BE2C (cell line): ENCODE results near the gene STX2.
"Not testable (repeated sequence)": the region's sequence is repeated elsewhere in the genome, so short reads cannot be mapped to it uniquely, and the experiment has no call there.

Experiments
- DNase-seq: peaks from one replicate; pipeline ENCODE4 v3.0.0-alpha.2; 2020
- H3K27me3 ChIP-seq: fragments of 250-450 bp; sonication (Bioruptor Pico); 2 replicates; pipeline ENCODE4 v1.5.1; 2020; ENCODE audit warnings: mild to moderate bottlenecking
- H3K36me3 ChIP-seq: fragments of 250-450 bp; sonication (Bioruptor Pico); 2 replicates; pipeline ENCODE4 v1.5.1; 2020; ENCODE audit warnings: mild to moderate bottlenecking
- H3K4me1 ChIP-seq: fragments of 250-450 bp; sonication (Bioruptor Pico); 2 replicates; pipeline ENCODE4 v1.5.1; 2020
- H3K4me3 ChIP-seq: 2 replicates; pipeline ENCODE4 v1.5.1; 2011; ENCODE audit warnings: low read depth, low read length
- H3K9me3 ChIP-seq: fragments of 250-450 bp; sonication (Bioruptor Pico); 2 replicates; pipeline ENCODE4 v1.5.1; 2020
- CTCF ChIP-seq: IDR thresholded peaks from 2 replicates; pipeline ENCODE4 v1.5.1; 2012; ENCODE audit warnings: mild to moderate bottlenecking, low read depth, low read length

STX2 gene

DNA sequence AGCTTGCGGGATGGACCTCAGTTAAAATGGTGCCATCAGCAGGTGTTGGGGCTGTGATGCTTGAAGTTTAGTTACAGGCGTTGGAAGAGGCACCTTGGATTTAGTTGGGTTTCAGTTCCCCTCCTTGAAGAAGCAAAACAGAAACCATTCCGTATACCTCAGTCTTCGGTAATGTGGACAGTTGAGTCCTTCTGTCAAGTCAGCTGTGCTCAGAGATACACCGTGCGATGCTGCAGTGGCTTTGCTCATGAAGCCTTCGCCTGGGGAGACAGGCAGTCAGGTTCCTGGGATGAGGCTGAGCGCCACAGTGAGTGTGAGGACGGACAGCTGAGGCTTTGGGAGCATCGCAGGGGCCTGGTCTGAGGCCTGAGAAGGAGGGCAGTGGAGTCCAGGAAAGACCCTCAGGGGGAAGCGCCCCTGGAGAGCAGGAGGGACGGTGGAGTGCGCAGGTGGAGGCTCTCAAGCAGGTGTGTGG, 40.2 kb upstream of the STX2 start:
- H3K4me3 ChIP-seq: no peak overlapping the region
- no peak for TF ChIP-seq CTCF
- H3K36me3 ChIP-seq: peaks cover 36% of the 10 kb centered on the region
- H3K9me3 ChIP-seq: no peaks in the 10 kb centered on the region
- peaks cover 11% of the 10 kb centered on the region for H3K4me1 ChIP-seq
- H3K27me3 ChIP-seq: no peaks in the 10 kb centered on the region; the same call in 1 of the 2 replicates
- DNase-seq: peak; percentile 19

- Histone ChIP-seq H3K27me3 (no peaks in the 10 kb centered on the region; the same call in 1 of the 2 replicates), H3K36me3 (peaks cover 43% of the 10 kb centered on the region), H3K4me1 (peaks cover 14% of the 10 kb centered on the region), H3K9me3 (no peaks in the 10 kb centered on the region), H3K4me3 (no peak overlapping the region)
- no peak for TF ChIP-seq CTCF
- DNase-seq: peak; percentile 21
Observed at GRCh38 chr12:130878193-130879185, 39.4 kb upstream of the STX2 start.

DNA sequence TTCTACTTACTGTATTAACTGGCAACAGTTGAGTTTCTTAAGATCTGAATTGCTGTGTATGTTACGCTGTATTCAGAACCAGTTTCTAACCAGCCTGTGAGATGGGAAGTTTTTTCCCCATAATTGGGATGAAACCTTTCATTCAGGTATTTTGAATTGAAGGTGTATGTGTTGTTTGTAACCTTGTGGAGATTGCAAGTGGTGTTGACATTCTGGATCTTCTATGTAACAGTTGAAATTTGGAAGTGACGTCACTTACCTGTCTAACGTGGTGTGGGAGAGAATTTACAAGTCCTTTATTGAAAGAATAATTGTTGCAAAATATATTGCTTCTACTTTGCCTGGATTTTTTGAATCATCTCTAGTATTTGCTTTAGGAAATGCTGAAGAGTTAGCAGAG, 38.3 kb upstream of the STX2 start:
- peaks cover 55% of the 10 kb centered on the region for H3K36me3 ChIP-seq
- DNase-seq: no peak
- no peak for TF ChIP-seq CTCF
- H3K4me3 ChIP-seq: no peak overlapping the region
- H3K4me1 ChIP-seq: peaks cover 14% of the 10 kb centered on the region
- H3K27me3 ChIP-seq: no peaks in the 10 kb centered on the region; the same call in 1 of the 2 replicates
- H3K9me3 ChIP-seq: no peaks in the 10 kb centered on the region

DNA sequence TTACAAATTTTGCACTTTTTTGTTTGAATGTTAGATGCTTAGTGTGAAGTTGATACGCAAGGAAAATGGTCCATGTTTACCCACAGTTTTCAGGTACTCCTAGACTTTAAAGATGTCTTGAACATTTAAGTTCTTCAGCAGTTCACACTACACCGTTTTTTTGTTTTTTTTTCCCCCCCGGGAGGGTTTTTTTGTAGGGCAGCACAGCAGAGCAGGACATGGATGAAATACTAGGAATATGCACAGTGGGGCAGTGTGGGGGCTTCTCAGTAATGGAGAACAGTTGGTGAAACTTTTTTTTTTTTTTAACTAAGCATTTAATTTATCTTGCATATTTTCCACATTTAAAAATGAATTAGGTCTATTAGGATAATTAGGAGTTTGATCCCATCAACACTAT, 37.7 kb upstream of the STX2 start:
- Histone ChIP-seq H3K27me3 (no peaks in the 10 kb centered on the region; the same call in 1 of the 2 replicates), H3K36me3 (peaks cover 59% of the 10 kb centered on the region), H3K4me3 (no peak overlapping the region), H3K4me1 (peaks cover 14% of the 10 kb centered on the region), H3K9me3 (no peaks in the 10 kb centered on the region)
- 0 out of 2 replicates have a peak, but pooled peaks have one; percentile 7 for TF ChIP-seq CTCF
- DNase-seq: no peak

DNA sequence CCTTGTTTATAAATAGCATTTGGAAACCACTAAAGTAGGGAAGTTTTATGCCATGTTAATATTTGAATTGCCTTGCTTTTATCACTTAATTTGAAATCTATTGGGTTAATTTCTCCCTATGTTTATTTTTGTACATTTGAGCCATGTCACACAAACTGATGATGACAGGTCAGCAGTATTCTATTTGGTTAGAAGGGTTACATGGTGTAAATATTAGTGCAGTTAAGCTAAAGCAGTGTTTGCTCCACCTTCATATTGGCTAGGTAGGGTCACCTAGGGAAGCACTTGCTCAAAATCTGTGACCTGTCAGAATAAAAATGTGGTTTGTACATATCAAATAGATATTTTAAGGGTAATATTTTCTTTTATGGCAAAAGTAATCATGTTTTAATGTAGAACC, 37.2 kb upstream of the STX2 start:
- DNase-seq: no peak
- Histone ChIP-seq H3K36me3 (peaks cover 59% of the 10 kb centered on the region), H3K9me3 (peaks cover 2% of the 10 kb centered on the region; the same call in 1 of the 2 replicates), H3K27me3 (no peaks in the 10 kb centered on the region; the same call in 1 of the 2 replicates), H3K4me3 (no peak overlapping the region), H3K4me1 (peaks cover 14% of the 10 kb centered on the region)
- TF ChIP-seq CTCF: no peak

- H3K36me3 ChIP-seq: peaks cover 59% of the 10 kb centered on the region
- peaks cover 14% of the 10 kb centered on the region for H3K4me1 ChIP-seq
- DNase-seq, H3K9me3 ChIP-seq, H3K4me3 ChIP-seq, H3K27me3 ChIP-seq: not testable (repeated sequence)
Observed at GRCh38 chr12:130875708-130876107, 36.7 kb upstream of the STX2 start.
